HCT116 (cell line): ENCODE measurements around the gene CAMP. TPM values are rescaled to one million over a fixed set of nuclear protein-coding genes. Genes with fewer than 3 reads are reported as not detected.

Experiments used
- ATAC-seq: fragments of 200-7000 bp; cut with Tn5 transposase; 2 replicates; pipeline ENCODE4 v1.9.1; 2020; ENCODE audit warnings: mild to moderate bottlenecking, moderate library complexity
- BruUV-seq: library from RNA; stranded (reverse); fragments of 400-500 nt; replicated peaks from 2 replicates; lab custom pipeline; 2021; lab: Mats Ljungman, UMichigan
- CTCF ChIA-PET: fragments of 300-600 bp; sonication (Branson Sonifier 250); formaldehyde crosslinking; loops from one replicate; lab custom pipeline; 2021; ENCODE audit warnings: antibody characterized with exemption; lab: Charles Lee
- POLR2A ChIA-PET: fragments of 300-600, 350-600 bp; sonication (Branson Sonifier 250); formaldehyde crosslinking; loops from one replicate; lab custom pipeline; 2021; ENCODE audit warnings: antibody characterized with exemption; lab: Charles Lee
- RAD21 ChIA-PET, 2 experiments: fragments of 300-600 bp; sonication (Branson Sonifier 250); formaldehyde crosslinking; loops; one replicate each; lab custom pipeline; 2023; ENCODE audit warnings: low total read pairs in 2 of 2; ENCODE audit not compliant: uncharacterized antibody in 2 of 2, unreplicated experiment in 2 of 2, low non-redundant PET in 1 of 2; lab: Charles Lee
- DNase-seq: peaks from one replicate; pipeline ENCODE4 v3.0.0-alpha.2; 2010; ENCODE audit warnings: low read depth, low spot score
- H2AFZ ChIP-seq: fragments of 200-600 bp; shearing (Covaris generic), sonication (generic); 2 replicates; pipeline ENCODE4 v1.6.1; 2017; ENCODE audit warnings: low read depth, mixed run types, mixed read lengths, antibody characterized with exemption, low read length; ENCODE audit not compliant: poor library complexity, severe bottlenecking
- H3K27ac ChIP-seq: 2 replicates; pipeline ENCODE4 v1.5.1; 2012; ENCODE audit warnings: low read depth, low read length
- H3K27me3 ChIP-seq: fragments of 200-600 bp; sonication (generic); 2 replicates; pipeline ENCODE4 v1.6.1; 2016; ENCODE audit warnings: mixed run types, low read length, mixed read lengths; ENCODE audit not compliant: insufficient read depth
- H3K36me3 ChIP-seq, 2 experiments: fragments of 200-500 bp in 1 of 2; fragments of 200-600 bp in 1 of 2; sonication (Bioruptor generic) in 1 of 2; sonication (generic) in 1 of 2; 2 replicates each; pipeline versions ENCODE4 v1.5.1 to v1.6.1; 2014 to 2016; ENCODE audit warnings: low read length in 2 of 2, inconsistent platforms in 1 of 2, mixed read lengths in 1 of 2, mixed run types in 1 of 2; ENCODE audit not compliant: insufficient read depth in 2 of 2, control insufficient read depth in 1 of 2
- H3K4me1 ChIP-seq, 2 experiments: fragments of 200-600 bp in 1 of 2; sonication (generic) in 1 of 2; 2 replicates each; pipeline versions ENCODE4 v1.5.1 to v1.6.1; 2012 to 2017; ENCODE audit warnings: low read length in 2 of 2, inconsistent platforms in 1 of 2, mild to moderate bottlenecking in 1 of 2, mixed read lengths in 1 of 2, mixed run types in 1 of 2, moderate library complexity in 1 of 2; ENCODE audit not compliant: insufficient read depth in 2 of 2, control insufficient read depth in 1 of 2
- H3K4me2 ChIP-seq: fragments of 200-600 bp; sonication (generic); 2 replicates; pipeline ENCODE4 v1.6.1; 2017; ENCODE audit warnings: mixed run types, low read length, mixed read lengths
- H3K4me3 ChIP-seq, 2 experiments: fragments of 200-600 bp in 1 of 2; sonication (generic) in 1 of 2; replicated peaks in 1 of 2; 2 replicates each; pipeline ENCODE4 v1.5.1; 2011 to 2016; ENCODE audit warnings: low read length in 2 of 2, control low read depth in 1 of 2, low read depth in 1 of 2, mild to moderate bottlenecking in 1 of 2, mixed read lengths in 1 of 2, mixed run types in 1 of 2
- H3K79me2 ChIP-seq: fragments of 200-600 bp; sonication (generic); 2 replicates; pipeline ENCODE4 v1.6.1; 2017; ENCODE audit warnings: mild to moderate bottlenecking, mixed run types, low read length, moderate library complexity, mixed read lengths; ENCODE audit not compliant: insufficient read depth
- H3K9ac ChIP-seq: fragments of 200-600 bp; sonication (generic); 2 replicates; pipeline ENCODE4 v1.6.1; 2016; ENCODE audit warnings: low read length, mixed read lengths
- H3K9me2 ChIP-seq: fragments of 200-600 bp; sonication (generic), shearing (Covaris generic); 2 replicates; pipeline ENCODE4 v1.6.1; 2017; ENCODE audit warnings: mixed run types, mild to moderate bottlenecking, moderate library complexity; ENCODE audit not compliant: insufficient read depth
- H3K9me3 ChIP-seq, 2 experiments: fragments of 200-500 bp in 1 of 2; fragments of 200-600 bp in 1 of 2; sonication (Bioruptor generic) in 1 of 2; sonication (generic) in 1 of 2; 2 replicates each; pipeline ENCODE4 v1.6.1; 2014 to 2017; ENCODE audit warnings: low read length in 2 of 2, mixed read lengths in 2 of 2, inconsistent platforms in 1 of 2, low read depth in 1 of 2, mild to moderate bottlenecking in 1 of 2, mixed run types in 1 of 2, moderate library complexity in 1 of 2; ENCODE audit not compliant: control insufficient read depth in 1 of 2, insufficient read depth in 1 of 2
- H4K20me1 ChIP-seq: fragments of 200-600 bp; sonication (generic), shearing (Covaris generic); 2 replicates; pipeline ENCODE4 v1.6.1; 2017; ENCODE audit warnings: mixed run types, mild to moderate bottlenecking, moderate library complexity; ENCODE audit not compliant: insufficient read depth
- EGR1 ChIP-seq: IDR thresholded peaks from 2 replicates; pipeline ENCODE4 v1.6.1; 2012; ENCODE audit warnings: low read depth
- ELF1 ChIP-seq: IDR thresholded peaks from 2 replicates; pipeline ENCODE4 v1.6.1; 2012; ENCODE audit warnings: low read depth, borderline replicate concordance
- EZH2 ChIP-seq: fragments of 200-600 bp; sonication (generic); IDR thresholded peaks from 2 replicates; pipeline ENCODE4 v1.6.1; 2017; ENCODE audit warnings: antibody characterized with exemption, mixed run types
- EZH2phosphoT487 ChIP-seq: fragments of 200-600 bp; IDR thresholded peaks from 2 replicates; pipeline ENCODE4 v1.6.1; 2018; ENCODE audit warnings: antibody characterized with exemption, borderline replicate concordance
- FOSL1 ChIP-seq: IDR thresholded peaks from 2 replicates; pipeline ENCODE4 v1.6.1; 2012; ENCODE audit warnings: low read depth
- POLR2A ChIP-seq: IDR thresholded peaks from 2 replicates; pipeline ENCODE4 v1.7.0; 2011; ENCODE audit warnings: borderline replicate concordance; ENCODE audit not compliant: insufficient read depth, insufficient read length; ENCODE audit errors: extremely low read depth
- RAD21 ChIP-seq: IDR thresholded peaks from 2 replicates; pipeline ENCODE4 v1.6.1; 2012; ENCODE audit warnings: low read depth, mild to moderate bottlenecking
- SIN3A ChIP-seq: IDR thresholded peaks from 2 replicates; pipeline ENCODE4 v1.6.1; 2012; ENCODE audit warnings: low read depth
- SP1 ChIP-seq: IDR thresholded peaks from 2 replicates; pipeline ENCODE4 v1.6.1; 2012; ENCODE audit warnings: low read depth
- SRF ChIP-seq: IDR thresholded peaks from 2 replicates; pipeline ENCODE4 v1.6.1; 2012; ENCODE audit warnings: low read depth
- TCF7L2 ChIP-seq: IDR thresholded peaks from 2 replicates; pipeline ENCODE4 v1.7.0; 2011; ENCODE audit warnings: borderline replicate concordance, inconsistent platforms; ENCODE audit not compliant: insufficient read depth, insufficient read length; ENCODE audit errors: extremely low read depth
- YY1 ChIP-seq: IDR thresholded peaks from 2 replicates; pipeline ENCODE4 v1.6.1; 2011; ENCODE audit warnings: low read length, low read depth, moderate library complexity, mild to moderate bottlenecking; ENCODE audit not compliant: insufficient replicate concordance; ENCODE audit errors: extremely low read depth
- intact Hi-C: fragments of 100-400 bp; cut with micrococcal nuclease; formaldehyde crosslinking; loops from 2 replicates; pipeline ENCODE4 v1.10.0; 2022
- total RNA-seq: library from RNA; stranded (reverse); gene quantifications from one replicate; pipeline ENCODE4 v1.2.1, GENCODE V29; 2021; ENCODE audit not compliant: unreplicated experiment
- TF ChIP-seq, protein P1 (sequence below): IDR thresholded peaks from 2 replicates; pipeline ENCODE4 v1.6.1; 2012
- TF ChIP-seq, protein P2 (sequence below): IDR thresholded peaks from 2 replicates; pipeline ENCODE4 v1.6.1; 2011; ENCODE audit warnings: mild to moderate bottlenecking, low read length, moderate library complexity; ENCODE audit not compliant: insufficient replicate concordance; ENCODE audit errors: extremely low read depth
- TF ChIP-seq, protein P3 (sequence below): IDR thresholded peaks from 2 replicates; pipeline ENCODE4 v1.6.1; 2012

CAMP gene
- total RNA-seq, 1 experiment from 2014 or later: not detected

DNA sequence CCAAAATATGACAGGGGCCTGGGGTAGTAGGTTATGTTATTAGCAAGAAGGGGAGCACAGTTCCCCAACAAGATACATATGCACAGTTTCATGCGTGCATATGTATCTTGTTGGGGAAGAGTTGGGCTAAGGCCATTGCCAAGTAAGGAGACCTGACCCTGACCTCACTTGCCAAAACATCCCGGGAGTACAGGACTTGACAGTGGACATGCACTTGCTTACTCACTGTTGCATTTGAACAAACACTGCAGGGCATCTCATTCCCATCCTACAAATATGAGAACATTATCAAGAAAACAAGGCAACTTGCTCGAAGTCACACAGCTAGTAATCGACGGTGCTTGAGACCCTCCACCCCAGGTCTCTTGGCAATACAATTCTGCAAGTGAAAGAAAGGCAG is 4.8 kb upstream of the CAMP start:
- POLR2A ChIA-PET: no interaction called here
- ATAC-seq: no peak
- Histone ChIP-seq H3K27ac (no peak overlapping the region), H3K79me2 (no peaks in the 10 kb centered on the region), H2AFZ (no peak overlapping the region), H3K36me3 (no peaks in the 10 kb centered on the region), H3K9me2 (no peaks in the 10 kb centered on the region), H3K27me3 (no peaks in the 10 kb centered on the region), H3K9ac (no peak overlapping the region), H3K4me1 (peaks cover 0 to 3% of the 10 kb centered on the region in 2 experiments; a peak in 2 of 4 replicates), H3K4me3 (no peak overlapping the region), H4K20me1 (no peaks in the 10 kb centered on the region), H3K4me2 (no peak overlapping the region), H3K9me3 (no peaks in the 10 kb centered on the region)
- CTCF ChIA-PET: no interaction called here
- TF ChIP-seq EZH2phosphoT487: no peak
- no peak for TF ChIP-seq SRF
- TF ChIP-seq FOSL1: no peak
- no peak for TF ChIP-seq ELF1
- TF ChIP-seq SP1: no peak
- TF ChIP-seq, protein P1, sequence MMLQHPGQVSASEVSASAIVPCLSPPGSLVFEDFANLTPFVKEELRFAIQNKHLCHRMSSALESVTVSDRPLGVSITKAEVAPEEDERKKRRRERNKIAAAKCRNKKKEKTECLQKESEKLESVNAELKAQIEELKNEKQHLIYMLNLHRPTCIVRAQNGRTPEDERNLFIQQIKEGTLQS: no peak
- no peak for TF ChIP-seq EGR1
- TF ChIP-seq YY1: no peak
- TF ChIP-seq SIN3A: no peak
- no peak for TF ChIP-seq RAD21
- TF ChIP-seq, protein P2, sequence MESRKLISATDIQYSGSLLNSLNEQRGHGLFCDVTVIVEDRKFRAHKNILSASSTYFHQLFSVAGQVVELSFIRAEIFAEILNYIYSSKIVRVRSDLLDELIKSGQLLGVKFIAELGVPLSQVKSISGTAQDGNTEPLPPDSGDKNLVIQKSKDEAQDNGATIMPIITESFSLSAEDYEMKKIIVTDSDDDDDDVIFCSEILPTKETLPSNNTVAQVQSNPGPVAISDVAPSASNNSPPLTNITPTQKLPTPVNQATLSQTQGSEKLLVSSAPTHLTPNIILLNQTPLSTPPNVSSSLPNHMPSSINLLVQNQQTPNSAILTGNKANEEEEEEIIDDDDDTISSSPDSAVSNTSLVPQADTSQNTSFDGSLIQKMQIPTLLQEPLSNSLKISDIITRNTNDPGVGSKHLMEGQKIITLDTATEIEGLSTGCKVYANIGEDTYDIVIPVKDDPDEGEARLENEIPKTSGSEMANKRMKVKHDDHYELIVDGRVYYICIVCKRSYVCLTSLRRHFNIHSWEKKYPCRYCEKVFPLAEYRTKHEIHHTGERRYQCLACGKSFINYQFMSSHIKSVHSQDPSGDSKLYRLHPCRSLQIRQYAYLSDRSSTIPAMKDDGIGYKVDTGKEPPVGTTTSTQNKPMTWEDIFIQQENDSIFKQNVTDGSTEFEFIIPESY: no peak
- no peak for TF ChIP-seq TCF7L2
- TF ChIP-seq EZH2: no peak
- TF ChIP-seq, protein P3, sequence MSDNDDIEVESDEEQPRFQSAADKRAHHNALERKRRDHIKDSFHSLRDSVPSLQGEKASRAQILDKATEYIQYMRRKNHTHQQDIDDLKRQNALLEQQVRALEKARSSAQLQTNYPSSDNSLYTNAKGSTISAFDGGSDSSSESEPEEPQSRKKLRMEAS: no peak
- no peak for TF ChIP-seq POLR2A
- no peak for DNase-seq
- BruUV-seq: no TSS peak
- RAD21 ChIA-PET: no interaction called here
- intact Hi-C loops: no loop called here
